CD4-positive, alpha-beta T cell treated with Interleukin-4 for 1 hour (primary cell): Measurements from ENCODE around the gene LRRC59.

Experiments used
- DNase-seq, 2 donors: peaks; one replicate each; pipeline ENCODE4 v3.0.0-alpha.2; 2020 to 2022

The LRRC59 gene

DNA sequence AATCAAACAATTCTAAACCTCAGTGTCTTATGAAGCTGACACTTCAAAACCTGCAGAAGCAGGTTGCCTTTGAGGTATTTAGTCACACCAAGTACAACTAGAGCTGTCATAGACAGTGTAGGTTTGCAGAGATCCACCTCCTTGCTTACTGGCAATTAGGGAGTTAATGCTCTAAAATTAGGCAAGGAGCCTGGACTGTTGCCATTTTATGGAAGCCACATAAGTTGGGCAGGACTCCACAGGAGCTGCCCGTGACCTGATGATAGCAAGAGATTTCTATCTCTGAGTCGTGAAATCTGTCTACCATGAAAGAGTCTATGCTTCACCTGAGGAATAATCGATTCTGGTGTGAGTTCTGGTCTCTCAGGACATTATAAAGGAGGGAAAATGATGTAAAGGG, 15.4 kb downstream of the LRRC59 start:
- DNase-seq, result no peak

DNA sequence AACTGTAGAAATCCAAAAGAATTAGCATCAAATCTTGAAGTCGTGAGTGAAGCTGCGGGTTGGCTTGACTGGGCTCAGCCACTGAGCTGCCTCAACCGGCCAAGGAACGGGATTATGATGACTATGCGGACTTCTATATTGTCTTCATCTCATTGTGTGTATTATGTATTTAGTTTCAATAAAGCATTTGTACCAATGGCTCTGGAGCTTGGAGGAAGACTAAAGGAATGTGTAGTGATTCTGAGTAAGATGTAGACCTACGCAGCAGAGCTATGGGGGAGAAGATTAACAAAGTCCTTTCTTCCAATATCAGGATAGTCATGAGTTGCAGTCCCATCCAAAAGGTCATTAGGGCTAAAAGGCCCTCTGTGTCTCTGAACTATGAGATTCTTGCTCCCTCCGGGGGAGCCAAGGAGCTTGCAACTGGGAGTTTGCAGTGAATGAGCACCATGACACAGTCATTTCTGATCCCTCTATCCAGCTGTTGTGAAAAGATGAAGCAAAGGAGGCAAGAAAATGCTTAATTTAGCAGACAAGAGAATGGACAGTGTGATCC, 16.0 kb downstream of the LRRC59 start:
- no peak for DNase-seq

- DNase-seq, result no peak
These were observed 16.7 kb downstream of the LRRC59 start for GRCh38 chr17:50380369-50381259.

DNA sequence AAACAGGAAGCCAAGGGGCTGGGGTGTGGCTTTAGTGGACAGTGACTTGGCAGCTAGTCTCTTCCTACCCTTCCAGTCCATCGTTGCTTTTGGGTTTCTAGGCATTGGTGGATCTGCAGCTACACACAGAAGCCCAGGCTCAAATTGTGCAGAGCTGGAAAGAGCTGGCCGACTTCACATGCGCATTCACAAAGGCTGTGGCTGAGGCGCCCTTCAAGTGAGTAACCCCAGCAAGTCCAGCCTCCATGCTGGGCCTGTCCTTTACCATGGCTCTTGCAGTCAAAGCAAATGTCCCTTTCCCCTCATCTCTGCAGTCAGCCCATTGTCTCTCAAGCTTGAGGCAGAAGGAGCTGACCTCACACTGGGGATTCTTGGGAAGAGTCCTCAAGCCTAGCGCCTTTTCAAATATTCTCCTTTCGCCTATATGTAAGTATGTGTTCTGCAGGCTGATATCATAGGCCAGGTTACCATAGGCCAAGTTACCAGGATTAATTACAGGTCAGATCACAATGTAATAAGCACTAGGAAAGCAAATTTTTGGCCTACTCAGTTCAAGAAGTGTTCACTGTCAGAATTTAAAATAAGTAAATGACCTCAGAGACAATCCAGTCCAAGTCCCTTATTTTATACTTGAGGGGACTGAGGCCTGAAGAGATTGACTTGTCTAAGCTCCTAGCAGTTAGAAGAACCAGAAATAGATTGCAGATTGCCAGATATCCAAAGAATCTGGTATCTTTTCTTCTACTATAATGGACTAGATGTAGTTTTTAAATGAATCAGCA, 17.8 kb downstream of the LRRC59 start:
- DNase-seq, result no peak

DNA sequence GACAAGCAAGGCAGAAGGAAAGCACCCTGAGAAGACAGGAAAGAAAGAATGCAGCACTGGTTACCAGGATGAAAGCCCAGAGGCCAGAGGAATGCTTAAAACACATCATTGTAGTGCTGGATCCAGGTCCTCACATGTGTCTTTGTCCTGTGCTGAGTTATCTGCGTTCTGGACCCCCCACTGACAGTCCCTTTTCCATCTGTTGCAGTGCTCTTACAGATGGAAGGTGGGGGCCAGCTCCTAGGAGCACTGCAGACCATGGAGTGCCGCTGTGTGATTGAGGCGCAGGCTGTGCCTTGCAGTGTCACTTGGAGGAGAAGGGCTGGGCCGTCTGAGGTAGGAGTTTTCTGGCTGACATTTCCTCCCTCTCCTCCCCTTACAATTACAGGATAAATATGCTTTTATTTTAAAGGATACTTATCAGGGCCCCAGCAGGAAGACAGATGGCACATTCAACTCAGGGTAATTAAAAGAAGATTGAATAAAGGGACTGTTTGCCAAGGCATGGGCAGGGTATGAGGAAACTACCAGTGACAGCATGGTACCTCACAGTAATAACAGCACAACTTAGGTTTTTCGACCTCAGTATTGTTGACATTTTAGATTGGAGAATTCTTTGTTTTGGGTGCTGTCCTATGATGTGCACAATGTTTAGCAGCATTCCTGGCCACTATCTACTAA, 21.3 kb downstream of the LRRC59 start:
- no peak for DNase-seq

GRCh38 chr17:50373705-50374104, 23.6 kb downstream of the LRRC59 start:
- no peak for DNase-seq

- peak; percentile 86 to 92 for DNase-seq
These were observed 24.4 kb downstream of the LRRC59 start, which contains the start of the genes EME1 and MRPL27 for GRCh38 chr17:50372758-50373556. Gene EME1 (plus strand): TSS chr17:50373229. CDS start chr17:50375209, 1,980 bp downstream. Gene MRPL27 (minus strand): TSS chr17:50373184. CDS start chr17:50373170, 14 bp downstream.

- no peak for DNase-seq
These were observed 25.0 kb downstream of the LRRC59 start for GRCh38 chr17:50372222-50372757.

DNA sequence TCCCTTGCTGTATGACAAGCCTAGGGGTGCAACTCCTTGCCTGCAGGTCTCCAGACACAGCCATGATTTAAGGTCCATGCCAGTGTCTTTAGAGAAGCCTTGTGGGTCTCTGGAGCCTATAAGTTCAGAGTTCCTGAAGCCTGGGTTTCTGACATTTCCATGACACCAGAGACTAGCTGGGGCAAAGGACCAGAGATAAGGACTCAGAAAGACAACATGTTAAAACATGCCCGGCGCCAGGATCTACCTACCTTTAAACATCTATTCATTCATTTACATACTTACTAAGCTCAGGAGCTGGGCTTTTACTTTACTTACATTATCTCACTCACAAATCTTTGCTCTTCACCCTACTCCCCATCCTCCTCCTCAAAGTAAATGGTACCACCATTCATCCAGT, 25.8 kb downstream of the LRRC59 start:
- no peak for DNase-seq

DNA sequence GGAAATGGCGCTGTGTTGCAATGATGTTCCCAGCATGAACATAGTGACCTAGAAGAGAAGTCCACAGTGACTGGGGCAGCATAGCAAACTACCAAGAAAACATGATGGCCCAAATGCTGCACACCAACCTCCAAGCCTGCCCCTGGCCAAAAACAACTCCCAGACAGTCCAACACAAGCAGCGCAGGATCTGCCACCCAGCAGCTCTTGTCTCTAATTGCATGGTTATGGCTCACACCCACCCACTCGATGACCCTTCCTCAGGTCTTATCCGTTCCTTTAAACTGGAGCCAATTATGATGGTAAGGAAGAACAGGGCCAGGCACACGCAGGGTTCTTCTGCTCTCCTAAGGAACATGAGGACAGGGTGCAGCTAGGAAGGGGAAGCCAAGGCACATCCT, 27.3 kb downstream of the LRRC59 start:
- no peak for DNase-seq

- DNase-seq, result no peak
These were observed 29.9 kb downstream of the LRRC59 start for GRCh38 chr17:50367401-50367800.

DNA sequence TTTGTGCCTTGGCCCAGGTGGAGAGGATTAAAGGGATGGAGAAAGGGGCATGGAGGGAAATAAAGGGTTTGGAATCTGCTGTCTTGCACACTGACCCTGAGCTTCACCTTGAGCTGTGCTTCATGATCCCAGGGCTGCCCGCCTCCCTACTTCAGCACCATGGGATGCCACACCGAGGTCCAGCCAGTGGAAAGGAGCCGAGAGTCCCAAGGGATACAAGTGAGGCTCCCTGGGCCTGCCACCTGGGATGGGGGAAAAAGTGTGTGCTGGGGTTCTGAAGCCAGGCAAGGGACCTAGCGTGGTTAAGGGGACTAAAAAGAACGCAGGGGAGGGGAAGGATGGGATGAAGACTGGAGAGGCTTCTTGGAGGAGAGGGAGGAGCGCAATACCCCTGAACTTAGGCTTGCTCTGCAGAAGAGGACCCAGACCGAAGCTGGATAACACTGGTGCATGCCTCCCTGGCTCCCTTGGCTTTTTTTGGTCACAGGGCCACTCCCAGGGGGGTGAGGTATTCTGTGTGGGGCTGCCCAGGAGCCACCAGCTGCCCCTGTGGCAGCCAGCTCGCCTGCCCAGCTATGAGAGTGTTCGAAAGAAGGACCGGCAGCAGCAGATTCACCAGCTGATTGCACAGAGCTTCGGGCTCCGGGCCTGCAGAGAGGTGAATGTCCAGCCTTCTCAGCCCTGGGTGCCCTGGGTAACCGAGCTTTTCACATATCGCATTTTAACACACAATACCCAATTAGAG, 31.5 kb downstream of the LRRC59 start:
- DNase-seq, result no peak

- no peak for DNase-seq
These were observed 32.2 kb downstream of the LRRC59 start for GRCh38 chr17:50365165-50365564.

- DNase-seq, result no peak
These were observed 32.6 kb downstream of the LRRC59 start for GRCh38 chr17:50364715-50365114.

GRCh38 chr17:50364061-50364458, 33.3 kb downstream of the LRRC59 start:
- no peak for DNase-seq

GRCh38 chr17:50363217-50364060, 33.9 kb downstream of the LRRC59 start:
- DNase-seq, result no peak

DNA sequence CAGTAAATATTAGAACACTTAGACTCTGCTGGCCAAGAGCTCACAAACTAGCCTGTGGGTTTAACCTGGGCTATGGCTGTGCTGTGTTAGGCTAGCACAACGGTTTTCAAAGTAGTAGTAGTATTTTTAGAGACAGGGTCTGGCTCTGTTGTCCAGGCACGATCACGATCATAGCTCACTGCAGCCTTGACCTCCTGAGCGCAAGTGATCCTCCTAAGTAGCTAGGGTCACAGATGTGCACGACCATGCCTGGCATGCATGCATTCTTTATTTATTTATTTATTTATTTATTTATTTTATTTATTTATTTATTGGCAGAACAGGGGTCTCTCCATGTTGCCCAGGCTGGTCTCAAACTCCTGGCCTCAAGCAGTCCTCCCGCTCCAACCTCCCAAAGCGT, 34.7 kb downstream of the LRRC59 start:
- no peak for DNase-seq

- DNase-seq, result peak; percentile 67 to 72
These were observed 35.5 kb downstream of the LRRC59 start for GRCh38 chr17:50361561-50362480.
